Pancreas (tissue), 10 donors: ENCODE results near the gene DPEP3. TPM values are rescaled to one million over a fixed set of nuclear protein-coding genes. Genes with fewer than 3 reads are reported as not detected.
A peak's percentile ranks its signal among the peaks of the same experiment; 100 is the strongest.

ENCODE experiments used
- ATAC-seq, 4 donors: fragments of 200-7000 bp; cut with Tn5 transposase; one replicate each; pipeline versions ENCODE4 v1.8.0 to v1.9.1; 2020; ENCODE audit warnings: mild to moderate bottlenecking in 4 of 4, moderate library complexity in 4 of 4
- DNase-seq, 6 donors: peaks; one replicate each; pipeline ENCODE4 v3.0.0-alpha.2; 2020
- FAIRE-seq: peaks from 2 replicates; lab custom pipeline; 2012; peaks lifted over from hg19 to GRCh38; lab: Jason Lieb, UNC
- H3K27ac ChIP-seq, 4 donors: fragments of 200-600 bp; sonication (generic); 1 replicate in 3 of 4; 2 replicates in 1 of 4; pipeline versions ENCODE4 v1.5.0 to v1.8.0; 2020
- H3K27me3 ChIP-seq, 4 donors: fragments of 200-600 bp; one replicate each; pipeline ENCODE4 v1.8.0; 2021
- H3K36me3 ChIP-seq, 3 donors: fragments of 200-600 bp; sonication (generic) in 1 of 3; one replicate each; pipeline versions ENCODE4 v1.5.0 to v1.8.0; 2020 to 2021
- H3K4me1 ChIP-seq, 3 donors: fragments of 200-600 bp; one replicate each; pipeline ENCODE4 v1.8.0; 2021
- H3K4me3 ChIP-seq, 4 donors: fragments of 200-600 bp; sonication (generic) in 2 of 4; one replicate each; pipeline versions ENCODE4 v1.5.0 to v1.8.0; 2020 to 2021
- H3K9me3 ChIP-seq, 4 donors: fragments of 200-600 bp; one replicate each; pipeline ENCODE4 v1.8.0; 2021
- WGBS, 2 donors: extraction: QIAGEN DNeasy Blood & Tissue Kit; methylation state at CpG; one replicate each; pipeline ENCODE4 v1.1.7; 2013; 5-methylcytosine and 5-hydroxymethylcytosine counted together
- intact Hi-C, 3 donors: fragments of 100-400 bp; cut with DNase I; formaldehyde crosslinking; loops; one replicate each; pipeline versions ENCODE4 v1.11.1 to v1.14.2; 2022
- polyA plus RNA-seq, 2 donors: library from polyadenylated mRNA; stranded (reverse); fragments of 200-250 nt; gene quantifications; one replicate each; pipeline ENCODE4 v1.2.3, GENCODE V29; 2013
- total RNA-seq, 6 donors: library from RNA; stranded (reverse); fragmentation: NEBNext Ultra II Directional in 4 of 6; extraction: Animal tissue kit (Norgen Biotek cat#: 25700) in 4 of 6; gene quantifications; one replicate each; pipeline versions ENCODE4 v1.2.1 to v1.2.4, GENCODE V29; 2021 to 2023
- TF ChIP-seq, protein P1 (sequence below), 4 donors: fragments of 200-600 bp; sonication (generic) in 3 of 4; IDR thresholded peaks; one replicate each; pipeline versions ENCODE4 v1.5.0 to v1.8.0; 2021; ENCODE audit warnings: antibody characterized with exemption in 4 of 4
- donor health status: healthy with polysubstance abuse.
- donor health status: DM: no; HTN: no; CAD: no; lungs with moderate emphysema.
- donor health status: DM: no; HTN: no; CAD: no.
- donor health status: control.
- donor health status: control.
- donor health status: Bipolar disorder and iron deficiency.
- donor health status: DM: yes; HTN: yes; CAD: no.
- donor health status: DM: no; HTN: no; CAD: no.
- donor health status: DM: no; HTN: no; CAD: no.
- donor health status: DM: yes; HTN: yes; CAD: no.

The DPEP3 gene
- total and polyA plus RNA-seq, 8 donors = 0.09 to 0.12 TPM; not detected in 6

DNA sequence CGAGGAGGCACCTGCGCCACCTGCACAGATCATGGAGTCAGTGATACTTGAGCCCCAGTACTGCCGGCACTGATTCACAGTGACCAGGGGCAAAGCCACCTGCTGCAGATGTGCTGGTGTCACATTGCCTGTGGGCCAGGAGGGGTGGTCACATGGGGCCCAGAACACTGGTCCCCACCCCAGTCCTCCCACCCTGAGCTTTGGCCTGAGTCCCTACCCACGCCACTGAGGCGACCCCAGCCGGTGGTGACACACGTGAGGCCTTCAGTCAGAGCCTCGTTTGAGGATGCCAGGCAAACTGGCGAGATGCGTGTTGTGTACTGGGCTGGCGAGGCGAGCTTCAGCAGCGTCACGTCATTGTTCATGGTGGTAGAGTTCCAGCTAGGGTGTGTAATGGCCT lies 50.1 kb downstream of the DPEP3 start:
- no peaks in the 10 kb centered on the region for H3K9me3 ChIP-seq
- peaks cover 0 to 18% (median 8%) of the 10 kb centered on the region in 3 donors for H3K4me1 ChIP-seq
- intact Hi-C loops = loop anchor here in 2 of 3 donors (5.0 to 10.0 kb wide), 4 partner anchors 33 to 405 kb away; partner anchors contain the start of genes NRN1L (in 1 of the 2) and RIPOR1 (in 1 of the 2)
- peaks cover 0 to 5% (median 0%) of the 10 kb centered on the region in 3 donors for H3K36me3 ChIP-seq
- FAIRE-seq = no peak
- H3K27me3 ChIP-seq = no peaks in the 10 kb centered on the region
- TF ChIP-seq, protein P1, sequence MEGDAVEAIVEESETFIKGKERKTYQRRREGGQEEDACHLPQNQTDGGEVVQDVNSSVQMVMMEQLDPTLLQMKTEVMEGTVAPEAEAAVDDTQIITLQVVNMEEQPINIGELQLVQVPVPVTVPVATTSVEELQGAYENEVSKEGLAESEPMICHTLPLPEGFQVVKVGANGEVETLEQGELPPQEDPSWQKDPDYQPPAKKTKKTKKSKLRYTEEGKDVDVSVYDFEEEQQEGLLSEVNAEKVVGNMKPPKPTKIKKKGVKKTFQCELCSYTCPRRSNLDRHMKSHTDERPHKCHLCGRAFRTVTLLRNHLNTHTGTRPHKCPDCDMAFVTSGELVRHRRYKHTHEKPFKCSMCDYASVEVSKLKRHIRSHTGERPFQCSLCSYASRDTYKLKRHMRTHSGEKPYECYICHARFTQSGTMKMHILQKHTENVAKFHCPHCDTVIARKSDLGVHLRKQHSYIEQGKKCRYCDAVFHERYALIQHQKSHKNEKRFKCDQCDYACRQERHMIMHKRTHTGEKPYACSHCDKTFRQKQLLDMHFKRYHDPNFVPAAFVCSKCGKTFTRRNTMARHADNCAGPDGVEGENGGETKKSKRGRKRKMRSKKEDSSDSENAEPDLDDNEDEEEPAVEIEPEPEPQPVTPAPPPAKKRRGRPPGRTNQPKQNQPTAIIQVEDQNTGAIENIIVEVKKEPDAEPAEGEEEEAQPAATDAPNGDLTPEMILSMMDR (IDR thresholded peaks at IDR 0.05) = no peak
- peak overlapping the region; percentile 11 to 43 (median 43) for H3K4me3 ChIP-seq
- H3K27ac ChIP-seq = peak overlapping the region; percentile 28 to 80 (median 74)
- 42 to 49% methylated on average over 14 of the region's 14 CpGs for WGBS, 2 donors
- DNase-seq = peak in 1 of 6 donors; percentile 78
- ATAC-seq = no peak

DNA sequence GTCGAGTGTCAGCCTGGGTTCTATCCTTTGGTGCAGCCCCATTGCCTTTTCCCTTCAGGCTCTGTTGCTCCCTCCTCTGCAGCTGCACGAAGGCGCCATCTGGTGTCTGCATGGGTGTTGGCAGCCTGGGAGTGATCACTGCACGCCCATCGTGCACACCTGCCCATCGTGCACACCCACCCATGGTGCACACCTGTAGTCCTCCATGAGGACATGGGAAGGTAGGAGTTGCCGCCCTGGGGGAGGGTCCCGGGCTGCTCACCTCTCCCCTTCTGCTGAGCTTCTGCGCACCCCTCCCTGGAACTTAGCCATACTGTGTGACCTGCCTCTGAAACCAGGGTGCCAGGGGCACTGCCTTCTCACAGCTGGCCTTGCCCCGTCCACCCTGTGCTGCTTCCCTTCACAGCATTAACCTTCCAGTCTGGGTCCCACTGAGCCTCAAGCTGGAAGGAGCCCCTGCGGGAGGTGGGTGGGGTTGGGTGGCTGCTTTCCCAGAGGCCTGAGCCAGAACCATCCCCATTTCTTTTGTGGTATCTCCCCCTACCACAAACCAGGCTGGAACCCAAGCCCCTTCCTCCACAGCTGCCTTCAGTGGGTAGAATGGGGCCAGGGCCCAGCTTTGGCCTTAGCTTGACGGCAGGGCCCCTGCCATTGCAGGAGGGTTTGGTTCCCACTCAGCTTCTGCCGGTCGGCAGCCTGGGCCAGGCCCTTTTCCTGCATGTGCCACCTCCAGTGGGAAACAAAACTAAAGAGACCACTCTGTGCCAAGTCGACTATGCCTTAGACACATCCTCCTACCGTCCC lies 51.5 kb downstream of the DPEP3 start:
- intact Hi-C loops = loop anchor here in 1 of 3 donors (10.0 kb wide), 1 partner anchor 254 kb away; no protein-coding TSS in a partner anchor
- Histone ChIP-seq H3K36me3 (peaks cover 0 to 5% (median 0%) of the 10 kb centered on the region in 3 donors), H3K4me3 (peak overlapping the region in 3 of 4 donors; percentile 43), H3K4me1 (peaks cover 0 to 9% (median 8%) of the 10 kb centered on the region in 3 donors), H3K27me3 (no peaks in the 10 kb centered on the region), H3K27ac (peak overlapping the region in 3 of 4 donors; percentile 48 to 81 (median 80)), H3K9me3 (no peaks in the 10 kb centered on the region)
- TF ChIP-seq, protein P1 (IDR thresholded peaks at IDR 0.05) = peak; percentile 47 to 75 (median 64)
- 24 to 32% methylated on average over 16 of the region's 16 CpGs for WGBS, 2 donors
- ATAC-seq (peak; percentile 23 to 68 (median 38)), DNase-seq (peak; percentile 80 to 92 (median 84)), FAIRE-seq (no peak)

DNA sequence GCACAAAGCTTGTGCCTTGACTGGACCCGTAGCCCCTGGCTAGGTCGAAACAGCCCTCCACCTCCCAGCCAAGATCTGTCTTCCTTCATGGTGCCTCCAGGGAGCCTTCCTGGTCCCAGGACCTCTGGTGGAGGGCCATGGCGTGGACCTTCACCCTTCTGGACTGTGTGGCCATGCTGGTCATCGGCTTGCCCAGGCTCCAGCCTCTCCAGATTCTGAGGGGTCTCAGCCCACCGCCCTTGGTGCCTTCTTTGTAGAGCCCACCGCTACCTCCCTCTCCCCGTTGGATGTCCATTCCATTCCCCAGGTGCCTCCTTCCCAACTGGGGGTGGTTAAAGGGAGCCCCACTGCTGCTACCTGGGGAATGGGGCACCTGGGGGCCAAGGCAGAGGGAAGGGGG lies 52.2 kb downstream of the DPEP3 start:
- ATAC-seq = no peak
- H3K27ac ChIP-seq = peak overlapping the region in 3 of 4 donors; percentile 80 to 85 (median 81)
- H3K9me3 ChIP-seq = no peaks in the 10 kb centered on the region
- intact Hi-C loops = loop anchor here in 1 of 3 donors (10.0 kb wide), 1 partner anchor 253 kb away; no protein-coding TSS in a partner anchor
- no peak overlapping the region for H3K4me3 ChIP-seq
- H3K36me3 ChIP-seq = peaks cover 0 to 5% (median 0%) of the 10 kb centered on the region in 3 donors
- H3K4me1 ChIP-seq = peaks cover 0 to 9% (median 8%) of the 10 kb centered on the region in 3 donors
- WGBS, 2 donors = 49 to 61% methylated on average over 7 of the region's 7 CpGs
- TF ChIP-seq, protein P1 (IDR thresholded peaks at IDR 0.05) = no peak
- no peak for FAIRE-seq
- DNase-seq = peak in 2 of 6 donors; percentile 47 to 85
- H3K27me3 ChIP-seq = no peaks in the 10 kb centered on the region

DNA sequence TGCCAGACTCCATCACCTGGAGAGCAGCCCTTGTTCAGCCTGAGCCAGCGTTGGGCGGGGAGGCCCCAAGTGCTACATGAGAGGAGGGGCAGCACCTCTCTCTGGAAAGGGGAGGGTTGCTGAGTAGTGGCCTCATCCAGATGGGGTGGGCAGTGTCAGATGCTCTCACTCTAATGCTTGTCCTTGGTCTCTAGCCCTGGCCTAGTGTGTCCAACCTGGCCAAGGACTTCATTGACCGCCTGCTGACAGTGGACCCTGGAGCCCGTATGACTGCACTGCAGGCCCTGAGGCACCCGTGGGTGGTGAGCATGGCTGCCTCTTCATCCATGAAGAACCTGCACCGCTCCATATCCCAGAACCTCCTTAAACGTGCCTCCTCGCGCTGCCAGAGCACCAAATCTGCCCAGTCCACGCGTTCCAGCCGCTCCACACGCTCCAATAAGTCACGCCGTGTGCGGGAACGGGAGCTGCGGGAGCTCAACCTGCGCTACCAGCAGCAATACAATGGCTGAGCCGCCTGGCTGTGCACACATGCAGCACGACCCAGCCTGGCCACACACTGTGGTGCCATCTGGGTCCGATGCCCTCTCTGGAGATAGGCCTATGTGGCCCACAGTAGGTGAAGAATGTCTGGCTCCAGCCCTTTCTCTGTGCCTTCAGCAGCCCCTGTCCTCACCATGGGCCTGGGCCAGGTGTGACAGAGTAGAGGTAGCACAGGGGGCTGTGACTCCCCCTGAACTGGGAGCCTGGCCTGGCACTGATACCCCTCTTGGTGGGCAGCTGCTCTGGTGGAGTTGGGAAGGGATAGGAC lies 53.0 kb downstream of the DPEP3 start:
- Histone ChIP-seq H3K9me3 (no peaks in the 10 kb centered on the region), H3K4me1 (peaks cover 0 to 6% (median 5%) of the 10 kb centered on the region in 3 donors), H3K4me3 (no peak overlapping the region), H3K27me3 (no peaks in the 10 kb centered on the region), H3K27ac (peak overlapping the region; percentile 70 to 85 (median 80)), H3K36me3 (peaks cover 0 to 5% (median 0%) of the 10 kb centered on the region in 3 donors)
- ATAC-seq = peak in 3 of 4 donors; percentile 5 to 16 (median 6)
- TF ChIP-seq, protein P1 (IDR thresholded peaks at IDR 0.05) = no peak
- DNase-seq = peak in 5 of 6 donors; percentile 59 to 89 (median 68)
- 49 to 52% methylated on average over 22 of the region's 22 CpGs for WGBS, 2 donors
- intact Hi-C loops = loop anchor here in 1 of 3 donors (10.0 kb wide), 1 partner anchor 253 kb away; no protein-coding TSS in a partner anchor
- FAIRE-seq = no peak
